Breast epithelium (tissue), 4 donors: ENCODE data around the gene BTN3A1. TPM values are rescaled to one million over a fixed set of nuclear protein-coding genes. Genes with fewer than 3 reads are reported as not detected.
"Not testable (repeated sequence)": the region's sequence is repeated elsewhere in the genome, so short reads cannot be mapped to it uniquely, and the experiment has no call there.

Experiments used
- DNase-seq, 2 donors: peaks; one replicate each; pipeline ENCODE4 v3.0.0-alpha.2; 2019; ENCODE audit warnings: low spot score in 2 of 2
- H3K27ac ChIP-seq, 2 donors: fragments of 200-600 bp; sonication (generic) in 1 of 2; one replicate each; pipeline ENCODE4 v1.5.1; 2016 to 2019; ENCODE audit warnings: mild to moderate bottlenecking in 1 of 2
- H3K27me3 ChIP-seq, 2 donors: fragments of 200-600 bp; sonication (generic) in 1 of 2; one replicate each; pipeline versions ENCODE4 v1.5.1 to v1.6.0; 2017 to 2019; ENCODE audit warnings: control low read depth in 1 of 2, mild to moderate bottlenecking in 1 of 2
- H3K36me3 ChIP-seq: fragments of 200-600 bp; one replicate; pipeline ENCODE4 v1.5.1; 2019
- H3K4me1 ChIP-seq, 2 donors: fragments of 200-600 bp; sonication (generic); one replicate each; pipeline ENCODE4 v1.5.1; 2016 to 2019; ENCODE audit warnings: control low read depth in 1 of 2
- H3K4me3 ChIP-seq, 3 donors: fragments of 200-600 bp; sonication (generic); 1 replicate in 2 of 3; 2 replicates in 1 of 3; pipeline ENCODE4 v1.5.1; 2016 to 2019; ENCODE audit warnings: mild to moderate bottlenecking in 3 of 3, moderate library complexity in 2 of 3
- H3K9me3 ChIP-seq, 2 donors: fragments of 200-600 bp; sonication (generic) in 1 of 2; one replicate each; pipeline ENCODE4 v1.5.1; 2016 to 2019; ENCODE audit warnings: control low read depth in 1 of 2
- POLR2A ChIP-seq: fragments of 450-650 bp; IDR thresholded peaks from one replicate; pipeline ENCODE4 v1.6.1; 2016; ENCODE audit warnings: antibody characterized with exemption, mild to moderate bottlenecking, moderate library complexity
- POLR2AphosphoS5 ChIP-seq, 3 donors: sonication (generic); formaldehyde crosslinking; IDR thresholded peaks; one replicate each; pipeline ENCODE4 v1.6.1; 2017; ENCODE audit warnings: antibody characterized with exemption in 3 of 3
- intact Hi-C: fragments of 100-400 bp; cut with DNase I; formaldehyde crosslinking; loops from one replicate; pipeline ENCODE4 v1.15.1; 2023; ENCODE audit warnings: low total_unique reads
- total RNA-seq, 3 donors: library from RNA; depleted of rRNA; stranded (reverse); fragments of >200 nt; gene quantifications; one replicate each; pipeline ENCODE4 v1.1.0, GENCODE V29; 2016
- TF ChIP-seq, protein P1 (sequence below), 3 donors: fragments of 450-650 bp; IDR thresholded peaks; one replicate each; pipeline ENCODE4 v1.5.1; 2016 to 2017; ENCODE audit warnings: antibody characterized with exemption in 3 of 3, mild to moderate bottlenecking in 3 of 3, moderate library complexity in 3 of 3

The BTN3A1 gene
- total RNA-seq, 3 donors from 2014 or later: 9.1 to 23.4 (median 12.8) TPM

DNA sequence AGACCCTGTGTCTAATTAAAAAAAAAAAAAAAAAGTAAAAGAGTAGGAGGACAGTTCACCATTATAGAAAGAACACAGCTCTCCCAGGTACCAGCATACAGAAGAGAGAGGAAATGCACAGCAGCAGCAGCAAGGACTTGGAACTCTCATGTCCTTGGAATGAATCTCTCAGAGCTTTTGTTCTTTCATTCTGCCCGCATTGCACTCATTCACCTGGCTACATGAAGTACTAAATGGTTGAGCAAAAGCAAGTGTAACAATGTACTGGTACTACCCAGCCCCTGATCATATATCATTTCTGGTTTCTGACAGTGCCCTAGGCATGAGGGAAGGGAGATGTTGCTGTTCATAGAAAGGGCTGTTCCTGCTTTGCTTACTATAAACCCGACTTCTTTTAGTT lies 26.1 kb downstream of the BTN3A1 start:
- H3K4me3 ChIP-seq: no peak overlapping the region
- no peaks in the 10 kb centered on the region for H3K36me3 ChIP-seq
- no peaks in the 10 kb centered on the region for H3K9me3 ChIP-seq
- H3K27ac ChIP-seq: no peak overlapping the region
- no peaks in the 10 kb centered on the region for H3K27me3 ChIP-seq
- TF ChIP-seq POLR2A (no peak), POLR2AphosphoS5 (IDR thresholded peaks at IDR 0.05) (no peak)
- TF ChIP-seq, protein P1, sequence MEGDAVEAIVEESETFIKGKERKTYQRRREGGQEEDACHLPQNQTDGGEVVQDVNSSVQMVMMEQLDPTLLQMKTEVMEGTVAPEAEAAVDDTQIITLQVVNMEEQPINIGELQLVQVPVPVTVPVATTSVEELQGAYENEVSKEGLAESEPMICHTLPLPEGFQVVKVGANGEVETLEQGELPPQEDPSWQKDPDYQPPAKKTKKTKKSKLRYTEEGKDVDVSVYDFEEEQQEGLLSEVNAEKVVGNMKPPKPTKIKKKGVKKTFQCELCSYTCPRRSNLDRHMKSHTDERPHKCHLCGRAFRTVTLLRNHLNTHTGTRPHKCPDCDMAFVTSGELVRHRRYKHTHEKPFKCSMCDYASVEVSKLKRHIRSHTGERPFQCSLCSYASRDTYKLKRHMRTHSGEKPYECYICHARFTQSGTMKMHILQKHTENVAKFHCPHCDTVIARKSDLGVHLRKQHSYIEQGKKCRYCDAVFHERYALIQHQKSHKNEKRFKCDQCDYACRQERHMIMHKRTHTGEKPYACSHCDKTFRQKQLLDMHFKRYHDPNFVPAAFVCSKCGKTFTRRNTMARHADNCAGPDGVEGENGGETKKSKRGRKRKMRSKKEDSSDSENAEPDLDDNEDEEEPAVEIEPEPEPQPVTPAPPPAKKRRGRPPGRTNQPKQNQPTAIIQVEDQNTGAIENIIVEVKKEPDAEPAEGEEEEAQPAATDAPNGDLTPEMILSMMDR (IDR thresholded peaks at IDR 0.05): no peak
- intact Hi-C loops: no loop called here
- DNase-seq: no peak
- H3K4me1 ChIP-seq: no peaks in the 10 kb centered on the region

DNA sequence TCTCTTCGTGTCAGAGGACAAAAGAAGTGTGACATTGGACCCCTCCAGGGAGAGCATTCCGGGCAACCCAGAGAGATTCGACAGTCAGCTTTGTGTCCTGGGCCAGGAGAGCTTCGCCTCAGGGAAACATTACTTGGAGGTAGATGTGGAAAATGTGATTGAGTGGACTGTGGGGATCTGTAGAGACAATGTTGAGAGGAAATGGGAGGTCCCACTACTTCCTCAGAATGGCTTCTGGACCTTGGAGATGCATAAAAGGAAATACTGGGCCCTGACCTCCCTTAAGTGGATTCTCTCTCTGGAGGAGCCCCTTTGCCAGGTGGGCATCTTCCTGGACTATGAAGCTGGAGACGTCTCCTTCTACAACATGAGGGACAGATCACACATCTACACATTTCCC lies 28.7 kb downstream of the BTN3A1 start:
- Histone ChIP-seq H3K36me3 (no peaks in the 10 kb centered on the region), H3K27me3 (no peaks in the 10 kb centered on the region), H3K4me1 (no peaks in the 10 kb centered on the region), H3K9me3 (peaks cover 5 to 6% of the 10 kb centered on the region in 2 donors), H3K27ac (no peak overlapping the region), H3K4me3 (no peak overlapping the region)
- intact Hi-C loops: loop anchor here (10.0 kb wide), 1 partner anchor 666 kb away; no protein-coding TSS in a partner anchor
- TF ChIP-seq POLR2AphosphoS5 (IDR thresholded peaks at IDR 0.05) (no peak), POLR2A (no peak)
- TF ChIP-seq, protein P1 (IDR thresholded peaks at IDR 0.05): no peak
- no peak for DNase-seq

DNA sequence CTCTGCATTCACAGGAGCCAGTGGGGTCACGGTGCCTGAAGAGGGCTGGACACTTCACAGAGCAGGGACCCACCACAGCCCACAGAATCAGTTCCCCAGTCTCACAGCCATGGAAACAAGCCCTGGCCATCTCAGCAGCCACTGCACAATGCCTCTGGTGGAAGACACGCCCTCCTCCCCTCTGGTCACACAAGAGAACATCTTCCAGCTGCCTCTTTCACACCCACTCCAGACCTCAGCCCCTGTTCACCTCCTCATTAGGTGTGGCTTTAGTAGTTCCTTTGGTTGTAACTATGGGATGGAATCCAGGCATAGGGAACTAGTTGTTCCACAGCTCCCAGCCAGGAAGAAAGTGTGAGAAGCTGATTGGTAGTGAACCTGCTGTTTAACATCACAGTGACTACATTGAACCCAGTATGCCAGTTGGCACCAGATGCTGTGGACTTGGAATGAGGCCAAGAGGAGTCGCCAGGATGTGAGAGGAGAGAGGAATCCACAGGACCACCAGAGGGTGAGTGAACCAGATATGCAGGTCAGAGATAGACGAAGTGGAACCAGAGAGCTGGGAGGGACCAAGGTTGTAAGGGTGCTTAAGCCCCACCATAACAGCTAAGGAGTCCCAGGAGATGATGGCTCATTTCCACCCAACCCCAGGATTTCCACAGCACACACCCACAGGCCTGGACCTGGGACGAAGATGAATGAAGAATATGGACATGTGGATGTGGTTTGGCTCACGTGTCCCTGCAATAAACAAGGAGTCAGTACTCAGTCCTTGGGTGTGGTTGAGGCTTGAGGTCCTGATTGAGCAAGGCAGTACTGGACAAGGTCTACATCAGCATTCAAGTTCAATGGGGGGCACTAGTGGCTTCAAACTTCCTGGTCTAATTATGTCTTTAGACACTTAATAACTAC lies 29.4 kb downstream of the BTN3A1 start:
- H3K4me1 ChIP-seq: no peaks in the 10 kb centered on the region
- H3K9me3 ChIP-seq: peaks cover 5 to 6% of the 10 kb centered on the region in 2 donors
- H3K4me3 ChIP-seq: no peak overlapping the region
- no peak overlapping the region for H3K27ac ChIP-seq
- intact Hi-C loops: loop anchor here (10.0 kb wide), 1 partner anchor 667 kb away; no protein-coding TSS in a partner anchor
- no peak for TF ChIP-seq POLR2AphosphoS5 (IDR thresholded peaks at IDR 0.05)
- TF ChIP-seq, protein P1 (IDR thresholded peaks at IDR 0.05): no peak
- TF ChIP-seq POLR2A: no peak
- no peaks in the 10 kb centered on the region for H3K36me3 ChIP-seq
- H3K27me3 ChIP-seq: no peaks in the 10 kb centered on the region
- no peak for DNase-seq

DNA sequence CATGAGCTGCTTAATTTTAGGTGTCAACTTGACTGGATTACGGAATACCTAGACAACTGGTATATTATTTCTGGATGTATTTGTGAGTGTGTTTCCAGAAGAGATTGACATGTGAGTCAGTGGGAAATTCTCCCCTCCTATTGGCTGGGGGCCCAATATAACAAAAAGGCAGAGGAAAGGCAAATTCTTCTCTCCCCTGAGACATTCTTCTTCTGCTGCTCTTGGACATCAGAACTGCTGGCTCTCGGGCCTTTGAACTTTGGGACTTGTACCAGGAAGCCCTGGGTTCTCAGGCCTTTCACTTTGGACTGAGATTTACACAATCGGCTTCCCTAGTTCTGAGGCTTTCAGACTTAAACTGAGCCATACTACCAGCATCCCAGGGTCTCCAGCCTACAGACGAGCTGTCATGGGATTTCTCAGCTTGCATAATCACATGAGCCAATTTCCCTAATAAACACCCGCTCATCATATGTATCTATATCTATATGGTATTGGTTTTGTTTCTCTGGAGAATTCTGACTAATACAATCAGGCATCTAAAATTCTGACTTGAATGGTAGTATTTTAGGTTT lies 30.6 kb downstream of the BTN3A1 start:
- no peaks in the 10 kb centered on the region for H3K36me3 ChIP-seq
- no peak for DNase-seq
- no peak for TF ChIP-seq POLR2AphosphoS5 (IDR thresholded peaks at IDR 0.05)
- TF ChIP-seq, protein P1 (IDR thresholded peaks at IDR 0.05): no peak
- no peak for TF ChIP-seq POLR2A
- no peaks in the 10 kb centered on the region for H3K27me3 ChIP-seq
- no peaks in the 10 kb centered on the region for H3K4me1 ChIP-seq
- peaks cover 5 to 6% of the 10 kb centered on the region in 2 donors for H3K9me3 ChIP-seq
- intact Hi-C loops: loop anchor here (10.0 kb wide), 1 partner anchor 668 kb away; no protein-coding TSS in a partner anchor
- H3K27ac ChIP-seq: no peak overlapping the region
- H3K4me3 ChIP-seq: no peak overlapping the region

DNA sequence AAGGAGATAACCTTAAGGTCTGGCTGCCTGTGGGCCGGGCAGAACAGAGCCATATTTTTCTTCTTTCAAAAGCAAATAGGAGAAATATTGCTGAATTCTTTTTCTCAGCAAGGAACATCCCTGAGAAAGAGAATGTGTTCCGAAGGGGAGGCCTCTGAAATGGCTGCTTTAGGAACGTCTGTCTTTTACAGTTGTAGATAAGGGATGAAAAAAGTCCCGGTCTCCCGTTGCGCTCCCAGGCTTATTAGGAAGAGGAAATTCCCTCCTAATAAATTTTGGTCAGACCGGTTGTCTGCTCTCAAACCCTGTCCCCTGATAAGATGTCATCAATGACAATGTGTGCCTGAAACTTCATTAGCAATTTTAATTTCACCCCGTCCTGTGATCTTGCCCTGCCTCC lies 31.6 kb downstream of the BTN3A1 start:
- H3K9me3 ChIP-seq, DNase-seq, H3K36me3 ChIP-seq, H3K27ac ChIP-seq, H3K27me3 ChIP-seq, H3K4me3 ChIP-seq, H3K4me1 ChIP-seq: not testable (repeated sequence)
- intact Hi-C loops: loop anchor here (10.0 kb wide), 1 partner anchor 669 kb away; no protein-coding TSS in a partner anchor
